ENCODE measurements around the gene SYT17.

SYT17 gene

GRCh38 chr16:19164285-19164684 is 3.8 kb upstream of the SYT17 start:
- Histone ChIP-seq H3K9me3 (ENCODE audit: control insufficient read depth, insufficient read depth, low read depth, low read length) (no peaks in the 10 kb centered on the region), H3K4me3 (ENCODE audit: low read depth, low read length) (no peak overlapping the region), H3K27ac (ENCODE audit: extremely low read depth, low read depth, low read length) (no peak overlapping the region), H3K36me3 (ENCODE audit: control insufficient read depth in 2 of 2, insufficient read depth in 1 of 2, low read length in 2 of 2) (no peaks in the 10 kb centered on the region), H3K4me1 (ENCODE audit: control insufficient read depth, insufficient read depth, low read length) (no peaks in the 10 kb centered on the region)
- POLR2A ChIA-PET = no interaction called here
- TF ChIP-seq ZNF664 (tag by site-specific recombination; IDR thresholded peaks at IDR 0.05) (no peak), ZNF76 (tag by site-specific recombination; IDR thresholded peaks at IDR 0.05; ENCODE audit: borderline replicate concordance, low read depth) (no peak), ZNF16 (tag by site-specific recombination; IDR thresholded peaks at IDR 0.05; ENCODE audit: low read depth) (no peak), ZNF214 (tag by site-specific recombination; IDR thresholded peaks at IDR 0.05; ENCODE audit: borderline replicate concordance) (no peak), ZSCAN30 (tag by site-specific recombination; IDR thresholded peaks at IDR 0.05) (no peak), ZNF211 (tag by site-specific recombination; IDR thresholded peaks at IDR 0.05; ENCODE audit: low read depth) (no peak), ZNF596 (tag by site-specific recombination; IDR thresholded peaks at IDR 0.05) (no peak), ZNF23 (tag by site-specific recombination; IDR thresholded peaks at IDR 0.05; ENCODE audit: borderline replicate concordance) (no peak), HOXD13 (CRISPR knock-in tag; IDR thresholded peaks at IDR 0.05; ENCODE audit: borderline replicate concordance) (no peak), ZNF510 (tag by site-specific recombination; IDR thresholded peaks at IDR 0.05; ENCODE audit: insufficient replicate concordance) (no peak), ZNF169 (tag by site-specific recombination; IDR thresholded peaks at IDR 0.05) (no peak), SETDB1 (IDR thresholded peaks at IDR 0.05; ENCODE audit: insufficient read length, low read length) (no peak), ZSCAN23 (tag by site-specific recombination; IDR thresholded peaks at IDR 0.05) (no peak), ZNF544 (tag by site-specific recombination; IDR thresholded peaks at IDR 0.05) (no peak), ZFP69B (tag by site-specific recombination; IDR thresholded peaks at IDR 0.05) (no peak), ZNF394 (tag by site-specific recombination; IDR thresholded peaks at IDR 0.05; ENCODE audit: borderline replicate concordance) (no peak)
- TF ChIP-seq, protein P1, sequence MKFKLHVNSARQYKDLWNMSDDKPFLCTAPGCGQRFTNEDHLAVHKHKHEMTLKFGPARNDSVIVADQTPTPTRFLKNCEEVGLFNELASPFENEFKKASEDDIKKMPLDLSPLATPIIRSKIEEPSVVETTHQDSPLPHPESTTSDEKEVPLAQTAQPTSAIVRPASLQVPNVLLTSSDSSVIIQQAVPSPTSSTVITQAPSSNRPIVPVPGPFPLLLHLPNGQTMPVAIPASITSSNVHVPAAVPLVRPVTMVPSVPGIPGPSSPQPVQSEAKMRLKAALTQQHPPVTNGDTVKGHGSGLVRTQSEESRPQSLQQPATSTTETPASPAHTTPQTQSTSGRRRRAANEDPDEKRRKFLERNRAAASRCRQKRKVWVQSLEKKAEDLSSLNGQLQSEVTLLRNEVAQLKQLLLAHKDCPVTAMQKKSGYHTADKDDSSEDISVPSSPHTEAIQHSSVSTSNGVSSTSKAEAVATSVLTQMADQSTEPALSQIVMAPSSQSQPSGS (tag by site-specific recombination; IDR thresholded peaks at IDR 0.05; ENCODE audit: low read depth) = no peak
- TF ChIP-seq, protein P2, sequence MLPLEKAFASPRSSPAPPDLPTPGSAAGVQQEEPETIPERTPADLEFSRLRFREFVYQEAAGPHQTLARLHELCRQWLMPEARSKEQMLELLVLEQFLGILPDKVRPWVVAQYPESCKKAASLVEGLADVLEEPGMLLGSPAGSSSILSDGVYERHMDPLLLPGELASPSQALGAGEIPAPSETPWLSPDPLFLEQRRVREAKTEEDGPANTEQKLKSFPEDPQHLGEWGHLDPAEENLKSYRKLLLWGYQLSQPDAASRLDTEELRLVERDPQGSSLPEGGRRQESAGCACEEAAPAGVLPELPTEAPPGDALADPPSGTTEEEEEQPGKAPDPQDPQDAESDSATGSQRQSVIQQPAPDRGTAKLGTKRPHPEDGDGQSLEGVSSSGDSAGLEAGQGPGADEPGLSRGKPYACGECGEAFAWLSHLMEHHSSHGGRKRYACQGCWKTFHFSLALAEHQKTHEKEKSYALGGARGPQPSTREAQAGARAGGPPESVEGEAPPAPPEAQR (tag by site-specific recombination; IDR thresholded peaks at IDR 0.05) = no peak
- CTCF ChIA-PET = interaction anchor here (0.6 to 1.4 kb wide), 5 partner anchors 8 to 52 kb away, joined by 3 to 6 read pairs (median 3); partner anchors contain the start of gene ITPRIPL2

GRCh38 chr16:19165101-19165500 is 2.9 kb upstream of the SYT17 start:
- H3K27ac ChIP-seq (ENCODE audit: extremely low read depth, low read depth, low read length) = no peak overlapping the region
- TF ChIP-seq OVOL3 (tag by site-specific recombination; IDR thresholded peaks at IDR 0.05) (no peak), ZNF184 (tag by site-specific recombination; IDR thresholded peaks at IDR 0.05) (no peak), ZNF610 (tag by site-specific recombination; IDR thresholded peaks at IDR 0.05; ENCODE audit: borderline replicate concordance) (no peak), ZNF175 (tag by site-specific recombination; IDR thresholded peaks at IDR 0.05) (no peak), ZNF830 (tag by site-specific recombination; IDR thresholded peaks at IDR 0.05; ENCODE audit: low read depth) (no peak), ZNF561 (tag by site-specific recombination; IDR thresholded peaks at IDR 0.05; ENCODE audit: borderline replicate concordance) (no peak), ZNF350 (tag by site-specific recombination; IDR thresholded peaks at IDR 0.05) (no peak), ZNF664 (tag by site-specific recombination; IDR thresholded peaks at IDR 0.05) (no peak), SCRT1 (tag by site-specific recombination; IDR thresholded peaks at IDR 0.05; ENCODE audit: borderline replicate concordance) (no peak)
- TF ChIP-seq, protein P3, sequence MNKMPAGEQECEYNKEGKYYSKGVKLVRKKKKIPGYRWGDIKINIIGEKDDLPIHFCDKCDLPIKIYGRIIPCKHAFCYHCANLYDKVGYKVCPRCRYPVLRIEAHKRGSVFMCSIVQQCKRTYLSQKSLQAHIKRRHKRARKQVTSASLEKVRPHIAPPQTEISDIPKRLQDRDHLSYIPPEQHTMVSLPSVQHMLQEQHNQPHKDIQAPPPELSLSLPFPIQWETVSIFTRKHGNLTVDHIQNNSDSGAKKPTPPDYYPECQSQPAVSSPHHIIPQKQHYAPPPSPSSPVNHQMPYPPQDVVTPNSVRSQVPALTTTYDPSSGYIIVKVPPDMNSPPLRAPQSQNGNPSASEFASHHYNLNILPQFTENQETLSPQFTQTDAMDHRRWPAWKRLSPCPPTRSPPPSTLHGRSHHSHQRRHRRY (tag by site-specific recombination; IDR thresholded peaks at IDR 0.05) = no peak
- H3K4me3 ChIP-seq (ENCODE audit: low read depth, low read length) = no peak overlapping the region
- POLR2A ChIA-PET = no interaction called here
- H3K9me3 ChIP-seq (ENCODE audit: control insufficient read depth, insufficient read depth, low read depth, low read length) = no peaks in the 10 kb centered on the region
- no peaks in the 10 kb centered on the region for H3K4me1 ChIP-seq (ENCODE audit: control insufficient read depth, insufficient read depth, low read length)
- H3K36me3 ChIP-seq (ENCODE audit: control insufficient read depth in 2 of 2, insufficient read depth in 1 of 2, low read length in 2 of 2) = no peaks in the 10 kb centered on the region
- CTCF ChIA-PET = interaction anchor here (1.2 to 1.4 kb wide), 5 partner anchors 9 to 211 kb away, joined by 3 to 8 read pairs (median 5); partner anchors contain the start of gene ITPRIPL2
